Medulla oblongata (tissue), 1 donor: ENCODE measurements around the gene CPN2.
A peak's percentile ranks its signal among the peaks of the same experiment; 100 is the strongest.

ENCODE experiments used
- DNase-seq: peaks from one replicate; pipeline ENCODE4 v3.0.0-alpha.2; 2015; ENCODE audit errors: extremely low spot score

CPN2 gene

GRCh38 chr3:194352667-194353246 is 1.6 kb upstream of the CPN2 start:
- DNase-seq: no peak

GRCh38 chr3:194351952-194352536 is 916 bp upstream of the CPN2 start:
- no peak for DNase-seq

GRCh38 chr3:194350726-194351071 is 429 bp downstream of the CPN2 start:
- no peak for DNase-seq

- no peak for DNase-seq
Measured at GRCh38 chr3:194348354-194348753, 2.8 kb downstream of the CPN2 start.

- DNase-seq: no peak
Measured at GRCh38 chr3:194346621-194347020, 4.5 kb downstream of the CPN2 start.

- no peak for DNase-seq
Measured at GRCh38 chr3:194346035-194346434, 5.1 kb downstream of the CPN2 start.

- peak; percentile 60 for DNase-seq
Measured at GRCh38 chr3:194344012-194344411, 7.1 kb downstream of the CPN2 start.

GRCh38 chr3:194343561-194343893 is 7.6 kb downstream of the CPN2 start:
- no peak for DNase-seq

- DNase-seq: no peak
Measured at GRCh38 chr3:194342861-194343560, 8.1 kb downstream of the CPN2 start.

- DNase-seq: no peak
Measured at GRCh38 chr3:194340757-194341400, 10.2 kb downstream of the CPN2 start.

GRCh38 chr3:194339840-194340239 is 11.3 kb downstream of the CPN2 start:
- no peak for DNase-seq

- DNase-seq: no peak
Measured at GRCh38 chr3:194339356-194339755, 11.8 kb downstream of the CPN2 start.

GRCh38 chr3:194337965-194338753 is 13.0 kb downstream of the CPN2 start:
- no peak for DNase-seq

GRCh38 chr3:194336601-194337355 is 14.3 kb downstream of the CPN2 start:
- DNase-seq: no peak

GRCh38 chr3:194333981-194334320 is 17.2 kb downstream of the CPN2 start:
- no peak for DNase-seq

GRCh38 chr3:194333212-194333980 is 17.7 kb downstream of the CPN2 start:
- DNase-seq: peak; percentile 90

GRCh38 chr3:194332858-194333211 is 18.3 kb downstream of the CPN2 start:
- no peak for DNase-seq

GRCh38 chr3:194330579-194330978 is 20.5 kb downstream of the CPN2 start:
- DNase-seq: peak; percentile 75

- DNase-seq: no peak
Measured at GRCh38 chr3:194330160-194330559, 21.0 kb downstream of the CPN2 start.

- no peak for DNase-seq
Measured at GRCh38 chr3:194329583-194329965, 21.6 kb downstream of the CPN2 start.
